A673 (cell line): Measurements from ENCODE around the gene ZNF330.

Experiments used
- CTCF ChIP-seq: fragments of 300-800, 200-600 bp; sonication (generic); conservative IDR thresholded peaks from 2 replicates; pipeline ENCODE4 v1.5.1; 2017; ENCODE audit warnings: low read depth, mild to moderate bottlenecking, antibody characterized with exemption, low read length, moderate library complexity, mixed read lengths
- EZH2 ChIP-seq: fragments of 200-600 bp; sonication (generic); IDR thresholded peaks from 2 replicates; pipeline ENCODE4 v1.6.1; 2017; ENCODE audit warnings: borderline replicate concordance, low read depth, mild to moderate bottlenecking, mixed read lengths, antibody characterized with exemption, low read length; ENCODE audit not compliant: poor library complexity, severe bottlenecking

- TF ChIP-seq CTCF = no peak
- TF ChIP-seq EZH2 = no peak
Measured at GRCh38 chr4:141229408-141230101, 8.9 kb downstream of the ZNF330 start.
